ENCODE results near the gene JUND.

The JUND gene

DNA sequence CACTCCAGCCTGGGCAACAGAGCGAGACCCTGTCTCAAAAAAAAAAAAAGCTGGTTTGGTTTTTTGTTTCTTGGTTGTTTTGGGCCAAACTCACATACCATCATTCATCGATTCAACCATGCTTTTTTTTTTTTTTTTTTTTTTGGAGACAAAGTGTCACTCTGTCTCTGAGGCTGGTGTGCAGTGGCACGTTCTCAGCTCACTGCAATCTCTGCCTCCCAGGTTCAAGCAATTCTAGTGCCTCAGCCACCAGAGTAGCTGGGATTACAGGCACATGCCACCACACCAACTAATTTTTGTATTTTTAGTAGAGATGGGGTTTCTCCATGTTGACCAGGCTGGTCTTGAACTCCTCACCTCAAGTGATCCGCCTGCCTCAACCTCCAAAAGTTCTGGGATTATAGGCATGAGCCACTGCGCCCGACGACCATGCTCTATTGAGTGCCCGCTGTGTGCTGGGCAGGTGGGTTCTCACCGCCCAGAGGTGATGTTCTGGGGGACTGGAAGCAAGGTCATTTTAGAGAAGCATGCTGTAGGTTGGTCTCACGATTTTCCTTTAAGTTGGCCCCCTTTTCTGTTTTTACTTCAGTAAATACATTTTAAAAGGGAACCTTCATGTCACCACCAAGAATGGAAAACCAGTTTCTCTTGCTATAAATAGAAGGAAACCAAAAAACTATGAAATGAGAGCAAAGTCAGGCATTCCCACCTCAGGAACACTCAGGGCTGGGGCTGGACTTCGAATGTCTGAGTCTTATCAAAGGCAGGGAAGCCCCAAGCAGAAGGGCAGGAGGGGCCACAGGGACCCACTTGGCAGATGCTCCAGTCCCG, 8.3 kb upstream of the JUND start:
- no peak for DNase-seq

DNA sequence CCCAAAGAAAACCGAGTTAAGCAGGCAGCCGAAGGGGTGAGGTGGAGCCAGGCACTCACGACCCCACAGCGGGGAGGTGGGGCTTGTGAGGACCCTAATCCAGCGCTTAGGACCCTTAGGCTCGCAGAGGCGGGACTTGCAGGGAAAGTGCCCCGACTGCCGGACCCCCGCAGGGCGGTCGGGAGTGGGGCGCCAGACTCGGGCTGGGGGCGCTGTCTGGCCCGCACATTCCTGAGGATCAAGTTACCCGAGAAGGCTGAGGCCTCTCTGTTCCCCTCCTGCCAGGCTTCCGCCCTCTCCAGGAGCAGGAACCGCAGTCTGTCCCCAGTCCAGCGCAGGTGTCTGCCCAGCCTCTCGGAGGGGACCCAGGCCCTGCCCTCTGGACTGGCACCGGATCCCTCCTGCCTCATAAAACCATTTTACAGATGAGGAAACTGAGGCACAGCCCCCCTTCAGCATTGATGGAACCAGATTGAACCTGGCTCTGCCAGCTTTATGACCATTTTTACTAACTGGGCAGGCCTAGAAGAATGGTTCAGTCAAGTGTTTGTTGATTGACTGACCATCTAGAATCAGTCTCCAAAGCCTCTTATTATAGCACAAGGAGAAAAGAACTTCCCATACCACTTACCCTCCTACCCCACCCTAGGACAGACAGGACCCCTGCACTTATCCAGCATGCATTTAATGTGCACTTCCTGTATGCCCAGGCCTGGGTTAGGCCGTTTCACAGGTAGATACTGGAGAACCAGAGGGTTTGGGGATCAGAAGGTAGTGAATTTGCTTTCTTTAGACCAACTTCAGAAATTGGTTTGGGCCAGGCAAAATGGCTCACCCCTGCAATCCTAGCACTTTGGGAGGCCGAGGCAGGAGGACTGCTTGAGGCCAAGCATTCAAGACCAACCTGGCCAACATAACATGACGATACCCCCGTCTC, 6.7 kb upstream of the JUND start:
- DNase-seq: no peak

DNA sequence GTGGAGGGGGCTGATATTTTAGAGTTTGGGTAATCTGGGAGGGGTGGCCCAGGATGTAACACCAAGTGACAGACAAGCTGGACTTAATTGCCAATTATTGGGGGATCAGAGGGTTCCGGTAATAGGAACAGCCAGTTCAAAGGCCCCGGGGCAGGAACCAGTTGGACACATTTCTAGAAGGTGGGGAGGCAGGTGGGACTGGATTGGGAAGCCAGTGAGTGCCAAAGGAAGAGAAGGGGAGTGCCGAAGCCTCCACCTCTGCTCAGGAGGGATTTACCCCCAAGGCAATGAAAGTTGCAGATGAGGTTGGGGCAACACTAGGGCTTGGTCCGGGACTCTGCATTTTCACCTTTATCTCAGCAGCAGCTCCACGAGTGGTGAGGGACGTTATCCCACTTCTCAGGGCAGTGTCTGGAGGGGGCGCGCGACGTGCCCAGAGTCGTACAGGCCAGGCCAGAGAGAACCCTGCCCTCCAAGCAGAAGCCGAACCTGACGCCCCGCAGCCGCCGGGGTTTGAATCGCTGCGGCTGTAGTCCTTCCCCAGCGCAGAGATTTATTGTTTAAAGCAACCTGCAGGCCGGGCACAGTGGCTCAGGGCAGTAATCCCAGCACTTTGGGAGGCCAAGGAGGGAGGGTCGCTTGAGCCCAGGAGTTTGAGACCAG, 5.7 kb upstream of the JUND start:
- DNase-seq: no peak

DNA sequence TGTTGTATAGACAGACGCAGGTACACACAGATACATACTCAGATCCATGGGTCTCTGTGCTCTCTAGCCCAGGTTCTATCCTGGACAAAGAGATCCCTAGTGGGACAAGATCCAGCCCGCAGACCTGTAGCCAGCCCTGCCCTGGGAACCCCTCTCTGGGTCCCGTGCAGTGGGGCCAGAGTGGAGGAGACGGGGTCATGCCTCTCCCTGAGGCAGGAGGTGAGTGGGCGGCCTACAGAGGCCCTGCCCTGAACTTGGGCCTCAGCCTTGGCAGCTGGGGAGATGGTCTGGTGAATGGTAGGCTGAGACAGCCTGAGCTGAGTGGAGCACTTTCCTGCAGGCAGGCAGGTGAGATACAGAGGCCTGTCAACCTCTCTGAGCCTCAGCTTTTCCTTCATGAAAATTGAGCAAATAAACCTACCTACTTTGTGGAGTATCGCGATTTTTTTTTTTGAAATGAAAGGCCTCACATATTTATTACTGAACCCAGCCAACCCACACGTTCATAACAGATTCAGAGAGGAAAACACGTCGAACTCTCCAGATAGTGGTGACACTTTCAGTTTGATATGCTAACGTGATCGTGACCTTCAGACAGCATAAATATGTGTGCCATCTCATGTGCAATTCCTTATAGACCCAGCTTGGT, 3.4 kb upstream of the JUND start:
- peak; percentile 50 for DNase-seq

DNA sequence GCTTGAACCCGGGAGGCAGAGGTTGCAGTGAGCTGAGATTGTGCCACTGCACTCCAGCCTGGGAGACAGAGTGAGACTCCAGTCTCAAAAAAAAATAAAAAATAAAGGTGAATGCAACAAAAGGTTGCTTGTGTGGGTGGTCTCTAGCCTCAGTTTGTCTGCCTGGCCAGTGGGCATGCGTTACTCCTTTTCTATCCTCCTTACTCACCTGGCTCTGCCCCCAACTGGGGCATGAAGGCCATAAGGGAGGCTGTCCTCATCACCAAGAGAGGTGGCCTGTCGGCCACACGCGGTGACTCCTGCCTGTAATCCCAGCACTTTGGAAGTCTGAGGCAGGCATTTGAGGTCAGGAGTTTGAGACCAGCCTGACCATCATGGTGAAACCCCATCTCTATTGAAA, 1.9 kb upstream of the JUND start:
- no peak for DNase-seq

DNA sequence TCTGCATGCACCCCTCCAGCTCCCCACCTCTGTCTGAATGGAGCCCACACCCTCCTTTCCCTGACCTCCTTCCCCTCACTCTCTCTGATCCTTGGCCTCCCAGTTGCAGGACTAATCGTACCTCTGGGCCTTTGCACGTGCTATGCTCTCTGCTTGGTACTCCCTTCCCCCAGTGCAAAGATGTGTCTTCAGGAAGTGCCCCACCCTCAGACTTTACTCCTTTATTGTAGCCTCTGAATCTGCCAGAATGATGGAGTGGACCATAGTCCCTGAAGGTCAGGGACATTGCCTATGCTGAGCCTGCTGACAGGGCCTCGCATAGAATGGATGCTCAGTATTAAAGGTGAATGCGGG, 1.3 kb upstream of the JUND start:
- no peak for DNase-seq

DNA sequence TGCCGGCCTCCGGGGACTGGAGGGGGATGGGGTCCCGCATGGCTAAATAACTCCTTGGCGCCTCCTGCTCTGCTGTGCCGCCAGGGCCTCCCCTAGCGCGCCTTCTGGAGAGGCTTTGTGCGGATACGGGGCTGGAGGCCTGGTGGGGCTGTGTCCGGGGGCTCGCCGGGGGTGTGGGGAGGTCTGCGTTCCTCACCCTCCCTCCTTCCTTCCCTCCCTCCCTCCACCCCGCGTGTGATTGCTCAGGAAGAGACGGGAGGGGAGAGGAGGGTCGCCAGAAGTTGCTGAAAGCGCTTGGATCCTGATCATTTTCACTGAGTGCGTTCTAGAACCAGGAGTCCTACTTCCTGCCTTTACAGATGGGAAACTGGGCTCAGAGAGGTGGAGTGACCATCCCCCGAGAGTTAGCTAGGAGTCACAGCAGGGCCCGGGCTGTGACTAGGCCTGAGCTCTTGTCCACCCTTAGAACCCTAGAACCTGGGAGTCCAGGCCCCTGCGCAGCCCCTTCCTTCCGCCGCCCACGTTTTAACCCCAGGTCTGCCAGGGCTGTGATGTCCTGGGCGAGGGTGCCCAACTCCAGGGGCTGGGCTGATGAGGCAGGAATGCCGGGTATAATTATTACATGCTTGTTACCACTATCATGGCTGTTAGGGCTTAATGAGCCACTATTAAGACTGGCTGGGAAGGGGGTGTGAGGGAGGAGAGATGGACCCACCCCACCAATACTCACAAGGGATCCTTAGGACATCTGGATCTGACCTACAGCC, 782 bp upstream of the JUND start:
- no peak for DNase-seq

DNA sequence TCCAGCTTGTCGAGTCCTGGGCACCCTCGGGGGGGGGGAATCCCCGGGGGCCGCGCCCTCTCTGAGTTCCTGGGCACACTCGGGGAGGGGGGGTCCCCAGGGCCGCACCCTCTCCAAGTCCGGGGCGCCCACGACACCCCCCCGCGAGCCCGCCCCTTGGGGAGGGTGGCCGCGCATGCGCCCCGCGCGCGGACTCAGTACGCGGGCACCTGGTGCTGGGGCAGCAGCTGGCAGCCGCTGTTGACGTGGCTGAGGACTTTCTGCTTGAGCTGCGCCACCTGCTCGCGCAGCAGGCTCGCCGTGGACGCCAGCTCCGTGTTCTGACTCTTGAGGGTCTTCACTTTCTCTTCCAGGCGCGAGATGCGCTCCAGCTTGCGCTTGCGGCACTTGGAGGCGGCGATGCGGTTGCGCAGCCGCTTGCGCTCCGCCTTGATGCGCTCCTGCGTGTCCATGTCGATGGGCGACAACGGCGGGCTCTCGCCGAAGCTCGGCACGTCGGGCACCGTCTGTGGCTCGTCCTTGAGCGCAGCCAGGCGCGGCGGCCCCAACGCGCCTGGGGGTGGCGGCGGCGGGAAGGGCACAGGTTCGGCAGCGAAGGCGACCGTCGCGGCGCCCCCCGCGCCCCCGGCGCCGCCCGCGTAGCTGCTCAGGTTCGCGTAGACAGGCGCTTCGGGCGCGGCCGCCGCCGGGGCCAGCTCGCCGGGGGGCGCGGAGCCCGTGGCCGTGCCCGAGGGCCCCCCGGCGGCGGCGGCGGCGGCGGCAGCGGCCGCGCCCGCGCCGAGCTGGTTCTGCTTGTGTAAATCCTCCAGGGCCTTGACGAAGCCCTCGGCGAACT, 958 bp downstream of the JUND start:
- peak; percentile 63 for DNase-seq

DNA sequence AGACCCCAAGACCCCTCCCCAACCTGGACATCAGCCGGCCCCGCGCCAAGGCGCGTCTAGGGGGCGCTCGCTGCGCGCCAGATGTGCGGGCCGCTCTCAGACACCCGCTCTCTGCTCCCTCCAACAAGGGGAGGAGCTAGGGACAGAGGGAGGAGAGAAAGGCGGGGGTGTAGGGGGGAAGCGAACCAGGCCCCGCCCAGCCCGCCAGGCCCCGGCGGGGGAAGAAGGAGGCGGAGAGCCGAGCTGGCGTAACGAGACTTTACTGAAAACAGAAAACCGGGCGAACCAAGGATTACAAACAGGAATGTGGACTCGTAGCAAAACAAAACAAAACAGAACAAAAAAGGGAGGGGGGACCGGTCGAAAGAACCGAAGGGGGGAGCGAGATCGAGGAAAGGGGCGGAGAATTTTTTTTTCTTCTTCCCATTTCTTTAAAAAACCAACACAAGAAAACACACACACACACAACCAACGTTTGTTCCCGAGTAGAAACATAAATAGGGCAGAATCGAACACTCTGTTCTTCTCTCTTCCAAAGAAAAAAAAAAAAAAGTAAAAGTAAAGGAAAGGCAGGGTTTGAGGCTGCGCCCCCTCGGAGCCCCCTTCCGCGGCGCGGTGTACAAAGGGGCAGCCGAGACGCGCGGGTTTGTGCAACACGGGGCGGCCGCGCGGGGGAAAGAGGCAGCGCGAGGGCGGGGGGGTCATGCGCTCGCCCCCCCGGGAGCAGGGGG, 1.7 kb downstream of the JUND start:
- peak; percentile 88 for DNase-seq

DNA sequence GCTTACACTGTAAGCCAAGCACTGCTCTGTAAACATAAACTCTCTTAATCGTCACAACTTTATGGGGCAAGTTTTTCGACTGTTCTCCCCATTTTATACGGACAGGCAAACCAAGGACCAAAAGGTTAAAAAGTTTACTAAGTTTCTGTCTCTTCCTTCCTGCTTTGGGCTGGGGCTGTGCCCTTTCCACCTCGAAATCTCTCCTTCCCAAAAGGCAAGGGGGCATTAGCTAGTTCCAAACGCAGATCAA, 2.2 kb downstream of the JUND start:
- no peak for DNase-seq

DNA sequence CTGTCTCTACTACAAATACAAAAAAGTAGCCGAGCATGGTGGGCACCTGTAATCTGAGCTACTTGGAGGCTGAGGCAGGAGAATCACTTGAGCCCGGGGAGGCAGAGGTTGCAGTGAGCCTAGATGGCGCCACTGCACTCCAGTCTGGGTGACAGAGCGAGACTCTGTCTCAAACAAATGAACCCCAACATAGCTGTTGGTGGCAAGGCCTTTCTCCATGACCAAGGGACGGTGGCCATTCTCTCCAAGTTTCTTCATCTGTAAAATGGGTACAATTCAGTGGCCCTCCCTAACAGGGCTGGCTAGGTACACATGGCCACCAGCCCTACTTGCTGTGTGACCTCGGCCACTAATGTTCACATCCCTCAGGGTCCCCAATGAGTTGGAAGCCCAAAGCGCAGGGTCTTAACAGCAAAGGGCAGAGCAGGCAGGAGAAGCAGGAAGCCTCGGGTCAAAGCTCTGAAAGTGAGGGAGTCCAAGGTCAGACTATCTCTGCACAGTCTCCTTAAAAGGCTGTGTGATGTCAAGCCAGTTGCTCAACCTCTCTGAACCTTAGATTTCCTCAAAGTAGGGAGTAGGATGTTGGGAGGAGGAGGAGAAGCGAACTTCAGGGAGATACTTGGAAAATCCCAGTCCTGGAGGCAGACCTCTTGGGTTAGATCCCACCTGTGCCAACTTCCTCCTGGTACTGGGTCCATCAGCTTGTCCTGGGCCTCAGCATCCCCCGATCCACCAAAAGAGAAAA, 2.7 kb downstream of the JUND start:
- DNase-seq: peak; percentile 32

DNA sequence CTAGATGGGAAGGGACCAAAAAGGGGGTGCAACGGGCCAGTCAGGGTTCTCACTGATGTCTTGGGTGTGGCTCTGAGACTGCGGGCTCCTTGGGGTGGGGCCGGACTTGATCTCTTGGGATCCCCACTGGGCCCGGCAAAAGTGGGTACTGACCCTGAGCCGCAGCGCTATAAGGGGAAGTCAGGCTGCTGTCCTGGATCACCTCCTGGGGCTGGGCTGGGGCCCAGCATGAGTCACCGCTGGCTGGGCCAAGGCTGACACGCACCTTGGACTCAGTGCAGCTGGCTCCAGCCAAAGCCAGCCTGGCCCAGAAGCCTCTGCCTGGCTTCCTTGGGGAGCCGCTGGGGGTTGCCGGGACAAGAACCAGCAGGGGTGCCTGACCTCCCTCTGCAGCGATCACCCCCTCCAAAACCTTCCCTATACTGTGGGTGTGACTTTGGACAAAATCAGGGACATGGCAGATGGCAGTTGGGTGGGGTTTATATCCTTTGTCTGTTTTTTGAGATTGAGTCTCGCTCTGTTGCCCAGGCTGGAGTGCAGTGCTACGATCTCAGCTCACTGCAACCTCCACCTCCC, 6.6 kb downstream of the JUND start:
- DNase-seq: no peak

DNA sequence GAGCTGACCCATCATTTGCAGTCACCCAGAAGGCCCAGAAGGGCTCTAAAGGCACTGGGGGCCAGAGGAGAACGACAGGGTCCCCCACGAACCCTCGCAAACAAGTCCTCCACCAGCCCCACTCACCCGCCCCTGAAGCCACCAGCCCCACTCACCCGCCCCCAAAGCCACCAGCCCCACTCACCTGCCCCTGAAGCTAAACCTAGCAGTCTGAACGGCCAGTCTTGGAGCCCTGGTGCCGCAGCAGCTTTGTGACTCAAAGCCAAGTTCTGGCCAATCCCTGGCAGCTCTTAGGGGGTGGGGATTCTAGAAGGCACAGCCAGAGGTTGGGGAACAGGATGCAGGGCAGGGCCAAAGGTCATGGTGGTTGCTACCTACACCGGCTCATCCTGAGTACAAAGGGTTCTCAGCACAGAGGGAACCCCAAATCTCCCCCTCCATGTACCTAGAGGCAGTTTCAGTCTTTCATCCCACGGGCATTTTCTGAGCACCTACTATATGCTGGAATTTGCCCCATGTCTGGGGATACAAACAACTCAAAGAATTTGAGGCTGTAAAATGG, 7.1 kb downstream of the JUND start, which contains the start of gene IQCN:
TSS of gene IQCN (minus strand) at position 234 of the 562 bp plus-strand sequence. CDS start 4,974 bp downstream, outside the sequence.
- DNase-seq: no peak

DNA sequence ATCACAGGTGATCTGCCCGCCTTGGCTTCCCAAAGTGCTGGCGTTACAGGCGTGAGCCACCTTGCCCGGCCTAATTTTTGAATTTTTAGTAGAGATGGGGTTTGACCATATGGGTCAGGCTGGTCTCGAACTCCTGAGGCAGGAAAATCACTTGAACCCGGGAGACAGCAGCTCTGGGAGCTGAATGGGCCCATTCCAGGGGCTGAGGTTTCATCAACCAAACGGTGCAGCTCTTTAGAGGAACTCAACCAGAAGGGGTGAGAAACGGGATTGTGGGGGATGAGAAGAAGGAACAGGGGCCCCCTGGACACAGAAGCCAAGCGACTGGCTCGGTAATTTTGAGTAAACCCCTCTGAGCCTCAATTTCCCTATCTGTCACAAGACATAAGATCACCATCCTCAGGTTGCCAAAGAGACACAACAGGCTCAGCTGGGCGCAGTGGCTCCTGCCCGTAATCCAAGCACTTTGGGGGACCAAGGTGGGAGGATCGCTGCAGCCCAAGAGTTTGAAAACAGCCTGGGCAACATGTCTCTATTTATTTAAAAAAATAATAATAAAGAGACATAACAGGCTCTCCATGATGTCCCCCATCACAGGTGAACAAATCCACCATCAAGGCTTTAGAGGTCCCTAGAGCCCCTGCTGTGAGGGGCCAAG, 7.7 kb downstream of the JUND start:
- no peak for DNase-seq

DNA sequence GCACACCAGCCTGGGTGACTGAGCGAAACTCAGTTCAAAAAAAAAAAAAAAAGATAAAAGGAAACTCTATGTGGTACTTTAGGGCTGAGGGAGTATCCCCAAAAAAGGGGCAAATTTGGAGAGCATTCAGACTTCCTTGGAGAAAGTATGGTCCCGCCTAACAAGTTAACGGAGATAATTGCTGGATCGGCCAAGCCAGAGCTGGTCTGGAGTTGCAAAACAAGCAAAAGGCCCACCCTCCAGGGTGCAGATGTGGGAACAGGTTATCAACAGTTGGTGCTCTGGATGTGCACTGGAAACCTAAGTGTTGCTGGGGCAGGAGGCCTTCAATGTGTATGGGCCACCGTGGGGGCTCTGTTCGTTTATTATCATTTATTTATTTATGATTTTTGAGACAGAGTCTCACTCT, 10.0 kb downstream of the JUND start:
- DNase-seq: no peak

DNA sequence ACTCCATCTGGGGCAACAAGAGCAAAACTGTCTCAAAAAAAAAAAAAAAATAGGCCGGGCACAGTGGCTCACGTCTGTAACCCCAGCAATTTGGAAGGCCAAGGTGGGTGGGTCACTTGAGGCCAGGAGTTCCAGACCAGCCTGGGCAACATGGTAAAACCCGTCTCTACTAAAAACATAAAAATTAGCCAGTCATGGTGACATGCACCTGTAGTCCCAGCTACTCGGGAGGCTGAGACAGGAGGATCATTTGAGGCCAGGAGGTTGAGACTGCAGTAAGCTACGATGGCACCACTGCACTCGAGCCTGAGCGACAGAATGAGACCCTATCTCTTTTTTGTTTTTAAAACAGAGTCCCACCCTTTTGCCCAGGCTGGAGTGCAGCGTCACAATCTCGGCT, 11.1 kb downstream of the JUND start:
- no peak for DNase-seq

DNA sequence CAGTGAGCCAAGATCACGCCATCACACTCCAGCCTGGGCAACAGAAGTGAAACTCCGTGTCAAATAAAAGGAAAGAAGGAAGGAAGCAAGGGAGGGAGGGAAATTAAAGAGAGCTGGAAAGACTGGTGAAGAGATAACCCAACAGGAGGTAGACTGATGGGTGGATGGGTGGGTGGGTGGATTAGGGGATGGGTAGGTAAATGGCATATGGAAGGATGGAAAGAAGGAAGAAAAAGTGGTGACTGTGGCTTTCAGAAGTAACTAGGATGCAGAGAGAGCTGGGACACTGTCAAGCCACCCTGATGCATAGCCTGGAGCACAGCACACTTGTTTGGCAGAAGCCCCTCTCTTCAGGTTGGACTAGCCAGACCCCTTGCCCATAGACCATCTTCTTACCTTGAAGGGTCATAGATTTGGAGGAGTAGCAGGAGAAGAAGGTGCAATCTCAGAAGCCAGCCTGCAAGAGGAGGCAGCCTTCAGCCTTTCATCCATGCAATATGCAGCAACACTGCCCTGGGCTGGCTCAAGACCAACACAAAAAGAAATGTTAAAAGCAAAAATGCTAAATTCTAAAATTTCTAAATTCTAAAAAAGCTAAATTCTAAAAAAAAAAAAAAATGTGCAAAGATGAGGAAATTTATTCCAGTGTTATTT, 12.2 kb downstream of the JUND start:
- DNase-seq: no peak
